HepG2 (cell line): Measurements from ENCODE around the gene FBP1. TPM values are rescaled to one million over a fixed set of nuclear protein-coding genes. Genes with fewer than 3 reads are reported as not detected.

ENCODE experiments used
- CCAR2 ChIP-seq: fragments of 200-400 bp; formaldehyde crosslinking; optimal IDR thresholded peaks from 2 replicates; pipeline ENCODE3; 2018; ENCODE audit warnings: low read depth, mild to moderate bottlenecking, low read length, moderate library complexity
- FUBP1 ChIP-seq: sonication (generic); formaldehyde crosslinking; IDR thresholded peaks from 2 replicates; pipeline ENCODE4 v1.5.1; 2020; ENCODE audit warnings: missing genetic modification reagents, mild to moderate bottlenecking, borderline replicate concordance
- KDM2A ChIP-seq: sonication (generic); formaldehyde crosslinking; IDR thresholded peaks from 2 replicates; pipeline ENCODE4 v1.4.0; 2020; ENCODE audit warnings: low read depth, missing genetic modification reagents, borderline replicate concordance
- KLF11 ChIP-seq: IDR thresholded peaks from 2 replicates; pipeline ENCODE4 v1.6.1; 2016; ENCODE audit warnings: missing compliant biosample characterization
- MAZ ChIP-seq, 2 experiments: sonication (generic) in 1 of 2; formaldehyde crosslinking in 1 of 2; IDR thresholded peaks; 2 replicates each; pipeline versions ENCODE4 v1.5.0 to v1.6.1; 2012 to 2020; ENCODE audit warnings: low read depth in 2 of 2, mild to moderate bottlenecking in 2 of 2, borderline replicate concordance in 1 of 2, improper control_type of control experiment in 1 of 2, low read length in 1 of 2, missing genetic modification reagents in 1 of 2, moderate library complexity in 1 of 2
- MIXL1 ChIP-seq: IDR thresholded peaks from 2 replicates; pipeline ENCODE4 v1.6.1; 2016
- PHF20 ChIP-seq: sonication (generic); formaldehyde crosslinking; IDR thresholded peaks from 2 replicates; pipeline ENCODE4 v1.5.0; 2020; ENCODE audit warnings: mild to moderate bottlenecking, missing genetic modification reagents
- POLR2AphosphoS5 ChIP-seq: IDR thresholded peaks from 2 replicates; pipeline ENCODE4 v1.6.1; 2012; ENCODE audit warnings: low read depth, low read length
- PRDM10 ChIP-seq: sonication (generic); formaldehyde crosslinking; IDR thresholded peaks from 2 replicates; pipeline ENCODE4 v1.4.0; 2020; ENCODE audit warnings: low read depth, missing genetic modification reagents
- RFX1 ChIP-seq: fragments of 450-650 bp; IDR thresholded peaks from 2 replicates; pipeline ENCODE4 v1.6.1; 2017
- SAP130 ChIP-seq: IDR thresholded peaks from 2 replicates; pipeline ENCODE4 v1.6.1; 2016; ENCODE audit warnings: low read depth
- TFAP4 ChIP-seq: sonication (generic); IDR thresholded peaks from 2 replicates; pipeline ENCODE4 v1.6.1; 2016; ENCODE audit warnings: low read depth, borderline replicate concordance
- YEATS2 ChIP-seq: sonication (generic); formaldehyde crosslinking; IDR thresholded peaks from 2 replicates; pipeline ENCODE4 v1.4.0; 2020; ENCODE audit warnings: missing genetic modification reagents, borderline replicate concordance
- ZBTB10 ChIP-seq: sonication (generic); formaldehyde crosslinking; IDR thresholded peaks from 2 replicates; pipeline ENCODE4 v1.4.0; 2020; ENCODE audit warnings: missing genetic modification reagents, borderline replicate concordance
- ZGPAT ChIP-seq: IDR thresholded peaks from 2 replicates; pipeline ENCODE4 v1.6.1; 2016; ENCODE audit warnings: mild to moderate bottlenecking
- ZNF224 ChIP-seq: sonication (generic); formaldehyde crosslinking; IDR thresholded peaks from 2 replicates; pipeline ENCODE4 v1.5.0; 2020; ENCODE audit warnings: mild to moderate bottlenecking, missing genetic modification reagents
- ZNF256 ChIP-seq: sonication (generic); formaldehyde crosslinking; conservative IDR thresholded peaks from 2 replicates; pipeline ENCODE4 v1.4.0; 2020; ENCODE audit warnings: missing genetic modification reagents
- ZNF790 ChIP-seq: sonication (generic); formaldehyde crosslinking; IDR thresholded peaks from 2 replicates; pipeline ENCODE4 v1.8.0; 2022; ENCODE audit warnings: missing genetic modification reagents, mild to moderate bottlenecking, borderline replicate concordance
- ZNF883 ChIP-seq: sonication (generic); formaldehyde crosslinking; IDR thresholded peaks from 2 replicates; pipeline ENCODE4 v1.5.1; 2020; ENCODE audit warnings: mild to moderate bottlenecking, missing genetic modification reagents; ENCODE audit errors: not compliant biosample characterization
- polyA plus RNA-seq, 8 experiments: library from polyadenylated mRNA; depleted of rRNA in 3 of 8; stranded (reverse) in 7 of 8; unstranded in 1 of 8; fragments of >200 nt; fragmentation: Illumina TruSeq in 4 of 8; extraction: Trizol in 4 of 8; gene quantifications; 2 replicates each; pipeline versions ENCODE4 v1.2.1 to v1.2.3, GENCODE V29; 2011 to 2016; ENCODE audit warnings: low read depth in 4 of 8, missing spikeins in 1 of 8, mixed read lengths in 1 of 8; ENCODE audit not compliant: insufficient read depth in 1 of 8
- total RNA-seq, 5 experiments: library from RNA; depleted of rRNA; stranded (reverse); fragments of >200 nt; fragmentation: Illumina TruSeq; extraction: Trizol; gene quantifications; 2 replicates each; pipeline ENCODE4 v1.2.3, GENCODE V29; 2016; ENCODE audit warnings: low read depth in 1 of 5

The FBP1 gene
- total and polyA plus RNA-seq, 2 of the 13 experiments (the other 11 are each of a cell fraction or from before 2014, with no cell fraction given) = 0.29 to 0.53 TPM

GRCh38 chr9:94681508-94681907 is 42.2 kb upstream of the FBP1 start (continued):
- TF ChIP-seq MAZ (IDR thresholded peaks at IDR 0.05; ENCODE audit: borderline replicate concordance, low read depth, low read length) = 0 out of 2 replicates have a peak, but pooled peaks have one; percentile 18
- no peak for TF ChIP-seq MAZ (CRISPR knock-in tag; IDR thresholded peaks at IDR 0.05; ENCODE audit: low read depth)
- TF ChIP-seq KLF11 = 0 out of 2 replicates have a peak, but pooled peaks have one; percentile 44
- TF ChIP-seq PHF20 (CRISPR knock-in tag) = no peak
- peak; percentile 3; the same call in 1 of the 2 replicates for TF ChIP-seq TFAP4
- TF ChIP-seq SAP130 (CRISPR knock-in tag) = peak; percentile 45; the same call in 1 of the 2 replicates
- no peak for TF ChIP-seq RFX1
- TF ChIP-seq ZNF224 (CRISPR knock-in tag) = no peak
- peak; percentile 51; the same call in 1 of the 2 replicates for TF ChIP-seq YEATS2
- no peak for TF ChIP-seq ZNF790
- TF ChIP-seq MIXL1 (CRISPR knock-in tag) = peak; percentile 68; the same call in 1 of the 2 replicates
- TF ChIP-seq ZGPAT = peak; percentile 35; the same call in 1 of the 2 replicates
- no peak for TF ChIP-seq PRDM10
- no peak for TF ChIP-seq ZNF256 (CRISPR knock-in tag)
- TF ChIP-seq ZBTB10 (CRISPR knock-in tag) = no peak
- peak; percentile 64; the same call in 1 of the 2 replicates for TF ChIP-seq KDM2A (CRISPR knock-in tag)
- no peak for TF ChIP-seq FUBP1 (CRISPR knock-in tag)
- TF ChIP-seq POLR2AphosphoS5 = no peak
- TF ChIP-seq CCAR2 = no peak
- no peak for TF ChIP-seq ZNF883
